Astrocyte of the cerebellum (primary cell): Measurements from ENCODE around the gene GGT7.
"Not testable (repeated sequence)": the region's sequence is repeated elsewhere in the genome, so short reads cannot be mapped to it uniquely, and the experiment has no call there.

ENCODE experiments used
- DNase-seq: peaks from one replicate; pipeline ENCODE4 v3.0.0-alpha.2; 2011; ENCODE audit warnings: low read depth
- H3K4me3 ChIP-seq: 2 replicates; pipeline ENCODE4 v1.5.1; 2011; ENCODE audit warnings: mild to moderate bottlenecking, low read depth, low read length, moderate library complexity
- CTCF ChIP-seq: IDR thresholded peaks from 2 replicates; pipeline ENCODE4 v1.5.1; 2012; ENCODE audit warnings: low read length, low read depth, moderate library complexity, mild to moderate bottlenecking; ENCODE audit errors: missing control alignments
- in situ Hi-C: cut with HindIII; loops from 2 replicates; pipeline ENCODE4 v1.10.0; 2017; ENCODE audit warnings: low sequenced_read_pairs

The GGT7 gene

GRCh38 chr20:34915131-34915530, 42.5 kb upstream of the GGT7 start:
- in situ Hi-C loops = no loop called here
- no peak for DNase-seq
- H3K4me3 ChIP-seq = no peak overlapping the region
- TF ChIP-seq CTCF = no peak

DNA sequence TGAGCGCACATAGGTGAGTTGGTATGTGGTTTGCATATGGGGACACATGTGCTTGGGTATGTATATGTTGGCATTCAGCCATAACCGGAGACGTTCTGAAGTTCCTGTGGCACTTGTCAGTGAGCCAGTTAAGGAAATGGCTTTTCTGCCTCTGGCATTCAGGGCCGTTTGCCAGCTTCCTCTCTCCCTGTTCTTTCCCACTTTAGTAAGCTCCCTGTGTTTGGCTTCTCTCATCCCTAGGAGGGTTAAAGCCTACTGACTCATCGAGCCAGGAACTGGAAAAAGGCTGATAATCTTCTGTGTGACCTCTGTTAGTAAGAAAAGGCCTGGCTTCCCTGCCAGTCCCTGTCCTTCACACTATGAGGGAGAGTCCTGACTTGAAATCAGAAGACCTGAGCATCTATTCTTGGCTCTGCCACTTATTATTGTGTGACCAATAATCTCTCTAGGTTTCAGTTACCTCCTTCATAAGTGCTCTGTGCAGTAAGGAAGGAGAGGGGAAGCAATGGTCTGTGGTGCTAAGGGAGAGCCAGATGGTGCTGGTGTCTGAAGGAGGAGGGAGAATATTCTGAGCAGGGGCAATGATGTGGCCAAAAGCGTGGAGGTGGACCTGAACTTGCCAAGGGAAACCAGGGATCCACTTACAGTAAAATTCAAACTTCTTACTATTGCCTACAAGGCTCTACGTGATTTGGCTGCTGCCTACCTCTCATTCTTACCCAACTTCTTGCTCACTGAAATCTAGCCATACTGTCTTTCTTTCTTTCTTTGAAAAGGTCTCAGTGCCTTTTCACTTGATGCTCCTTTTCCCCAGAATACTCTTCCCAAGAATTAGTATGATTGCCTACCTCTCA, 35.2 kb upstream of the GGT7 start:
- H3K4me3 ChIP-seq = no peak overlapping the region
- peak; percentile 68 for DNase-seq
- TF ChIP-seq CTCF = no peak
- in situ Hi-C loops = no loop called here

DNA sequence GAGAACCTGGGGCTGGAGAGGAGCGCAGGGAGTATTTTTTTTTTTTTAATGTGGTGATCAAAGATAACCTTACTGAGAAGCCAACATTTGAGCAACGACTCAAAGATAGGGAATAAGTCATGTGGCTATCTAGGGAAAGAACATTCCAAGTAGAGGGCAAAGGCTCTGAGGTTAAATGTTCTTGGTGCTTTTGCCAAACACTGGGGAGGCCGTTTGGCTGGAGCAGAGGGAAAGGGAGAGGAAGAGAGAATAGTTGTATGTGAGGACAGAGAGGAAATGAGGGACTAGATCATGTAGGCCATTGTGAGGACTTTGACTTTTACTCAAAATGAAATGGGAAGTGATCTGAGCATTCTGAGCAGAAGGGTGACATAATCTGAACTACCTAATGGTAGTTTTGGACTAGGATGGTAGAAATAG, 31.6 kb upstream of the GGT7 start:
- in situ Hi-C loops = no loop called here
- no peak for TF ChIP-seq CTCF
- no peak for DNase-seq

DNA sequence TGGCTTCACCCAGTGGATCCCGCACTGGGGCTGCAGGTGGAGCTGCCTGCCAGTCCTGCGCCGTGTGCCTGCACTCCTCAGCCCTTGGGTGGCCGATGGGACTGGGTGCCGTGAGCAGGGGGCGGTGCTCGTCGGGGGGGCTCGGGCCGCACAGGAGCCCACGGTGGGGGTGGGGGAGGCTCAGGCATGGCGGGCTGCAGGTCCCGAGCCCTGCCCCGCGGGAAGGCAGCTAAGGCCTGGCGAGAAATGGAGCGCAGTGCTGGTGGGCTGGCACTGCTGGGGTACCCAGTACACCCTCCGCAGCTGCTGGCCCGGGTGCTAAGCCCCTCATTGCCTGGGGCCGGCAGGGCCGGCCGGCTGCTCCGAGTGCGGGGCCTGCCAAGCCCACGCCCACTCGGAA, 26.1 kb upstream of the GGT7 start:
- DNase-seq, in situ Hi-C loops: not testable (repeated sequence)

More for the DNA sequence above, 31.6 kb upstream of the GGT7 start:
- no peak overlapping the region for H3K4me3 ChIP-seq

GRCh38 chr20:34898129-34898528, 25.5 kb upstream of the GGT7 start:
- in situ Hi-C loops, DNase-seq, H3K4me3 ChIP-seq: not testable (repeated sequence)

More for the DNA sequence above, 26.1 kb upstream of the GGT7 start:
- not testable (repeated sequence) for H3K4me3 ChIP-seq

GRCh38 chr20:34896086-34896621, 23.5 kb upstream of the GGT7 start:
- in situ Hi-C loops = no loop called here
- TF ChIP-seq CTCF = no peak
- H3K4me3 ChIP-seq = no peak overlapping the region
- no peak for DNase-seq

DNA sequence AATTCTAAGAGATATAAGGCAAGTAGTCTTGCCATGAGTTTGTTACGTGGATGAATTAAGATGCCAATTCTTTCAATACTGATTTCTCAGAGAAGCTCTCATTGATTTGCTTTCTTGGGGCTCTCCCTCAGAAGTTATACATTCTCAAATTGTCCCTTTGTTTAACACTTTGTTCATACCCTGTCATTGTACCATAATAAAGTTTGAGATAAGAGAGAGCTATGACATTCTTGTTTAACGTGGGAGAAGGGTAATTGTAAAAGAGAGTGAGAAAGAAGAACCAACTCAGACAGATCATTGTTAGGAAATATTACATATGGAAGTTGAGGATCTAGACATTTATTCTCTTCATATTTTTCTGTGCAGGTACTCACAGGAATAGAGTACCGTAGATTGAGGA, 22.8 kb upstream of the GGT7 start:
- in situ Hi-C loops = no loop called here
- no peak for TF ChIP-seq CTCF
- no peak overlapping the region for H3K4me3 ChIP-seq
- no peak for DNase-seq
